Measurements from ENCODE around the gene GNG2. TPM values are rescaled to one million over a fixed set of nuclear protein-coding genes. Genes with fewer than 3 reads are reported as not detected.

GNG2 gene
- total and polyA plus RNA-seq, 10 donors, result 23.6 to 180 (median 99.1) TPM

GRCh38 chr14:51818748-51819380 lies 41.5 kb upstream of the GNG2 start:
- Histone ChIP-seq H3K4me3 (no peak overlapping the region), H3K9me3 (no peaks in the 10 kb centered on the region), H3K36me3 (no peaks in the 10 kb centered on the region), H3K27me3 (replicated peaks in 1 of 7) (no peaks in the 10 kb centered on the region), H3K4me1 (no peaks in the 10 kb centered on the region), H3K27ac (no peak overlapping the region)
- no peak for DNase-seq
- intact Hi-C loops (cut with DNase I; ENCODE audit: low total_unique reads), result no loop called here
- 81 to 84% (median 83%) methylated on average over 9 of the region's 9 CpGs for WGBS, 5 donors
- TF ChIP-seq CTCF (IDR thresholded peaks at IDR 0.05 in 8 of 11, conservative IDR thresholded peaks at IDR 0.05 in 3 of 11) (no peak), POLR2A (IDR thresholded peaks at IDR 0.05) (no peak), POLR2AphosphoS5 (IDR thresholded peaks at IDR 0.05) (no peak)

- Histone ChIP-seq H3K4me1 (no peaks in the 10 kb centered on the region), H3K36me3 (no peaks in the 10 kb centered on the region), H3K27ac (no peak overlapping the region), H3K4me3 (no peak overlapping the region), H3K9me3 (no peaks in the 10 kb centered on the region), H3K27me3 (replicated peaks in 1 of 7) (peaks cover 0 to 11% (median 0%) of the 10 kb centered on the region in 7 donors)
- TF ChIP-seq POLR2A (IDR thresholded peaks at IDR 0.05) (no peak), CTCF (IDR thresholded peaks at IDR 0.05 in 8 of 11, conservative IDR thresholded peaks at IDR 0.05 in 3 of 11) (no peak), POLR2AphosphoS5 (IDR thresholded peaks at IDR 0.05) (no peak)
- DNase-seq, result no peak
- intact Hi-C loops (cut with DNase I; ENCODE audit: low total_unique reads), result no loop called here
These were observed 38.6 kb upstream of the GNG2 start for GRCh38 chr14:51821822-51822221.

- DNase-seq, result no peak
- H3K36me3 ChIP-seq, result no peaks in the 10 kb centered on the region
- no peak overlapping the region for H3K27ac ChIP-seq
- H3K4me1 ChIP-seq, result peaks cover 0 to 3% (median under 1%) of the 10 kb centered on the region in 6 donors
- no peak for TF ChIP-seq POLR2A (IDR thresholded peaks at IDR 0.05)
- TF ChIP-seq POLR2AphosphoS5 (IDR thresholded peaks at IDR 0.05), result no peak
- TF ChIP-seq CTCF (IDR thresholded peaks at IDR 0.05 in 8 of 11, conservative IDR thresholded peaks at IDR 0.05 in 3 of 11), result no peak
- H3K4me3 ChIP-seq, result no peak overlapping the region
- intact Hi-C loops (cut with DNase I; ENCODE audit: low total_unique reads), result no loop called here
- H3K9me3 ChIP-seq, result no peaks in the 10 kb centered on the region
- 66 to 85% (median 73%) methylated on average over 2 of the region's 2 CpGs for WGBS, 5 donors
- H3K27me3 ChIP-seq (replicated peaks in 1 of 7), result peaks cover 0 to 11% (median 0%) of the 10 kb centered on the region in 7 donors
These were observed 37.9 kb upstream of the GNG2 start for GRCh38 chr14:51822499-51822898.

GRCh38 chr14:51823706-51824105 lies 36.7 kb upstream of the GNG2 start:
- peaks cover 0 to 11% (median 0%) of the 10 kb centered on the region in 7 donors for H3K27me3 ChIP-seq (replicated peaks in 1 of 7)
- no peak overlapping the region for H3K27ac ChIP-seq
- DNase-seq, result no peak
- WGBS, 5 donors, result 77 to 90% (median 85%) methylated on average over 6 of the region's 6 CpGs
- intact Hi-C loops (cut with DNase I; ENCODE audit: low total_unique reads), result no loop called here
- TF ChIP-seq POLR2AphosphoS5 (IDR thresholded peaks at IDR 0.05), result no peak
- TF ChIP-seq POLR2A (IDR thresholded peaks at IDR 0.05), result no peak
- no peak for TF ChIP-seq CTCF (IDR thresholded peaks at IDR 0.05 in 8 of 11, conservative IDR thresholded peaks at IDR 0.05 in 3 of 11)
- H3K4me3 ChIP-seq, result no peak overlapping the region
- no peaks in the 10 kb centered on the region for H3K9me3 ChIP-seq
- H3K4me1 ChIP-seq, result peaks cover 6 to 15% (median 11%) of the 10 kb centered on the region in 6 donors
- H3K36me3 ChIP-seq, result no peaks in the 10 kb centered on the region
